Spinal cord (tissue), 10 donors: ENCODE data around the gene TREX2. TPM values are rescaled to one million over a fixed set of nuclear protein-coding genes. Genes with fewer than 3 reads are reported as not detected.

Experiments
- DNase-seq, 6 donors: peaks; one replicate each; pipeline versions ENCODE4 v3.0.0 to v3.0.0-alpha.2; 2013 to 2015; ENCODE audit warnings: low spot score in 6 of 6, low read depth in 4 of 6
- H3K27ac ChIP-seq: one replicate; pipeline ENCODE4 v1.5.1; 2013; ENCODE audit warnings: low read depth, low read length, control low read depth
- H3K27me3 ChIP-seq: one replicate; pipeline ENCODE4 v1.6.1; 2013; ENCODE audit warnings: low read length; ENCODE audit not compliant: control insufficient read depth, insufficient read depth
- H3K36me3 ChIP-seq: one replicate; pipeline ENCODE4 v1.6.1; 2013; ENCODE audit warnings: low read length; ENCODE audit not compliant: control insufficient read depth, insufficient read depth
- H3K4me1 ChIP-seq: one replicate; pipeline ENCODE4 v1.6.1; 2013; ENCODE audit warnings: low read length; ENCODE audit not compliant: control insufficient read depth, insufficient read depth
- H3K4me3 ChIP-seq: one replicate; pipeline ENCODE4 v1.5.1; 2013; ENCODE audit warnings: low read depth, low read length, control low read depth
- H3K9me3 ChIP-seq: one replicate; pipeline ENCODE4 v1.6.1; 2013; ENCODE audit warnings: low read length; ENCODE audit not compliant: control insufficient read depth, insufficient read depth
- WGBS: methylation state at CpG from one replicate; pipeline ENCODE4 v1.1.5; 2013; ENCODE audit warnings: missing lambda C conversion rate; ENCODE audit not compliant: insufficient coverage; 5-methylcytosine and 5-hydroxymethylcytosine counted together
- polyA plus RNA-seq, 2 donors: library from polyadenylated mRNA; unstranded; fragments of 120-200 nt; gene quantifications; one replicate each; pipeline ENCODE4 v1.2.1, GENCODE V29; 2013; ENCODE audit not compliant: insufficient read length in 2 of 2
- total RNA-seq, 2 donors: library from RNA; depleted of rRNA in 1 of 2; stranded (reverse); fragments of 120-200 nt in 1 of 2; fragments of >200 nt in 1 of 2; gene quantifications; one replicate each; pipeline versions ENCODE4 v1.2.3 to v1.2.4, GENCODE V29; 2013 to 2014
- donor health status: healthy.

Gene TREX2
- total and polyA plus RNA-seq, 4 donors = 0.41 to 0.77 (median 0.50) TPM; not detected in 1

DNA sequence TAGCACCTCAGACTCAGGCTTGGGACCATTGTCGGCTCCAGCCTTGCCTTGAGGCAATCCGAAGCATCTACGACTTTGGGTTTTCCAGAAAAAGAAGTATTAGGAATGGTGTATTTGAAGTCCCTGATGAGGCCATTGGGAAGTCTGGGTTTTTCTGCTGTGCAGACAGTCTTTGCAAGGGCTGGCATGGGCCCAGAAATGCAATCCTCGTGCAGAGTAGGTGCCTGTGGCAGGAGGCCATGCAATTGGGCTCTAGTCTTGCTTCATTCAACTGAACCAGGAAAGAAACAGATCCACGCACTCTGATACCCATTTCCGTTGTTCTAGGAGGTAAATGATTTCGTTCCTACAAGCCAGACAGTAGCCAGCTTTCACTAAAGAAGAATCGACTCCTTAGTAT lies 22.2 kb downstream of the TREX2 start:
- 75% methylated on average over 7 of the region's 8 CpGs for WGBS

DNA sequence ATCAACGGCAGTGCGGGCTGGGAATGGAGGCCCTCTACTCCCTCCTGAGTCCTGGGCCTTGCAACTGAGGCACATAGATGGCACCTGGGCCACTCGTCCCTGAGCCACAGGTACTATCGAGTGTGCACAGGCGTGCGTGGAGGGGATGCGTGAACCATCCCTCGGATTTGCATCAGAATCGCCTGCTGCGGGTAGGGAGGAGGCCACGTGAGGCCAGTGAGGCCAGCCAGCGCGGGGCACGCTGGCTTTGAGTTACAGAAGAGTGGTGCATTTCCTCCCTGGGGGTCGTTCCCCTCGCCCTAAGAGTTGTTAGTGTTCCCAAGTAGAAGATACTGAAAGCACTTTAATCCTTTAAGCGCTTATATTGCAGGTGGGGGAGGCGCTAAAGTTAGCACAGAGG lies 24.0 kb downstream of the TREX2 start:
- no peaks in the 10 kb centered on the region for H3K9me3 ChIP-seq
- H3K27ac ChIP-seq = no peak overlapping the region
- peaks cover 8% of the 10 kb centered on the region for H3K4me1 ChIP-seq
- no peak overlapping the region for H3K4me3 ChIP-seq
- no peak for DNase-seq
- no peaks in the 10 kb centered on the region for H3K27me3 ChIP-seq
- H3K36me3 ChIP-seq = peaks cover 30% of the 10 kb centered on the region
- WGBS = 90% methylated on average over 15 of the region's 18 CpGs

More for the DNA sequence above, 22.2 kb downstream of the TREX2 start:
- no peak overlapping the region for H3K27ac ChIP-seq
- H3K4me1 ChIP-seq = peaks cover 8% of the 10 kb centered on the region
- DNase-seq = peak in 1 of 6 donors; percentile 3
- H3K4me3 ChIP-seq = no peak overlapping the region
- H3K27me3 ChIP-seq = no peaks in the 10 kb centered on the region
- no peaks in the 10 kb centered on the region for H3K9me3 ChIP-seq
- peaks cover 24% of the 10 kb centered on the region for H3K36me3 ChIP-seq

GRCh38 chrX:153420851-153421599 lies 24.8 kb downstream of the TREX2 start:
- H3K4me3 ChIP-seq = no peak overlapping the region
- H3K27ac ChIP-seq = no peak overlapping the region
- H3K9me3 ChIP-seq = no peaks in the 10 kb centered on the region
- peaks cover 30% of the 10 kb centered on the region for H3K36me3 ChIP-seq
- H3K27me3 ChIP-seq = no peaks in the 10 kb centered on the region
- peaks cover 8% of the 10 kb centered on the region for H3K4me1 ChIP-seq
- WGBS = 84% methylated on average over 91 of the region's 91 CpGs
- no peak for DNase-seq

GRCh38 chrX:153417637-153418036 lies 28.2 kb downstream of the TREX2 start:
- no peaks in the 10 kb centered on the region for H3K27me3 ChIP-seq
- 80% methylated on average over 8 of the region's 8 CpGs for WGBS
- no peaks in the 10 kb centered on the region for H3K9me3 ChIP-seq

GRCh38 chrX:153416781-153417450 lies 28.9 kb downstream of the TREX2 start:
- no peak for DNase-seq
- WGBS = 55% methylated on average over 5 of the region's 12 CpGs
- Histone ChIP-seq H3K4me3 (no peak overlapping the region), H3K9me3 (no peaks in the 10 kb centered on the region), H3K36me3 (peaks cover 24% of the 10 kb centered on the region), H3K27me3 (no peaks in the 10 kb centered on the region), H3K27ac (no peak overlapping the region), H3K4me1 (peaks cover 11% of the 10 kb centered on the region)

More at GRCh38 chrX:153417637-153418036, 28.2 kb downstream of the TREX2 start:
- Histone ChIP-seq H3K4me3 (no peak overlapping the region), H3K4me1 (peaks cover 4% of the 10 kb centered on the region), H3K27ac (no peak overlapping the region), H3K36me3 (peaks cover 28% of the 10 kb centered on the region)
- DNase-seq = no peak

DNA sequence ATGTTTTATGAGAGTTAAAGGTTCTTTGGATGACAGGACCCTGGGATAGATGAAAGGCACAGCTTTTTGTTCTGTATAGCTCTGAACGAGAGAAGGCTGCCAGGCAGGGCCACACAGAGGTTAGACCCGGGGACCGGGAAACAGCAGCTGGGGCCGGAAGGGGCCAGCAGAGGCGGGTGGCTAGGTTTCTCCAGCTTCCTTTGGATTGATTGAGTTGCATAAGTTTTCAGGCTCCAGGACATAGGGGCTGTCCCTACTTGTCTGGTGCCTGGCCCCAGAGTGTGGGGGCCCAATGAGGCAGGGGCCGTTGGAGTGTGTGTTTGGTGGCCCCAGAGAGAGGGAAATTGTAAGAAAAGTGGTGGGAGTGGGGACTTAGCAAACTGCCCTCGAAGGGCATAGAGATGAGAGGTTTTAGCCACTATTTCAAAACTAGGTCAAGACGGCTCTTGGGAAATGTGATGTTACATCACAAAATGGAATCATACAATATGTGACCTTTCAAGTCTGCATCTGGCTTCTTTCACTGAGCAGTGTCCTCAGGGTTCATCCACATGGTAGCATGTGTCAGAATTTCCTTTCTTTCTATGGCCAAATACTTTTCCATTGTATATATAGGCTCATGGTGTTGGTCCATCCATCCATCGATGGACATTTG lies 30.9 kb downstream of the TREX2 start:
- Histone ChIP-seq H3K4me3 (no peak overlapping the region), H3K36me3 (peaks cover 8% of the 10 kb centered on the region), H3K9me3 (no peaks in the 10 kb centered on the region), H3K27me3 (no peaks in the 10 kb centered on the region), H3K27ac (no peak overlapping the region), H3K4me1 (peaks cover 21% of the 10 kb centered on the region)
- WGBS = 60% methylated on average over 6 of the region's 9 CpGs
- no peak for DNase-seq

- WGBS = 74% methylated on average over 10 of the region's 11 CpGs
- no peaks in the 10 kb centered on the region for H3K27me3 ChIP-seq
- peaks cover 8% of the 10 kb centered on the region for H3K36me3 ChIP-seq
- DNase-seq = no peak
- no peak overlapping the region for H3K4me3 ChIP-seq
- peaks cover 21% of the 10 kb centered on the region for H3K4me1 ChIP-seq
- no peak overlapping the region for H3K27ac ChIP-seq
- no peaks in the 10 kb centered on the region for H3K9me3 ChIP-seq
Measured at GRCh38 chrX:153413731-153414130, 32.1 kb downstream of the TREX2 start.

- Histone ChIP-seq H3K27me3 (no peaks in the 10 kb centered on the region), H3K4me1 (peaks cover 21% of the 10 kb centered on the region), H3K4me3 (no peak overlapping the region), H3K27ac (no peak overlapping the region), H3K9me3 (no peaks in the 10 kb centered on the region), H3K36me3 (peaks cover 4% of the 10 kb centered on the region)
- WGBS = 77% methylated on average over 20 of the region's 23 CpGs
- DNase-seq = peak in 2 of 6 donors; percentile 47 to 81
Measured at GRCh38 chrX:153412746-153413720, 32.8 kb downstream of the TREX2 start.
